BJ (cell line): Measurements from ENCODE around the gene URAD. TPM values are rescaled to one million over a fixed set of nuclear protein-coding genes. Genes with fewer than 3 reads are reported as not detected.

Experiments
- CTCF ChIA-PET: fragments of 350-600 bp; formaldehyde crosslinking; extraction: SDS; loops from one replicate; lab custom pipeline; 2021; ENCODE audit warnings: antibody characterized with exemption, inconsistent platforms; lab: Yijun Ruan, JAX
- POLR2A ChIA-PET: fragments of 300-600 bp; sonication (Branson Sonifier 250); formaldehyde crosslinking; extraction: SDS; loops from one replicate; lab custom pipeline; 2021; ENCODE audit warnings: antibody characterized with exemption; lab: Charles Lee
- DNase-seq: peaks from one replicate; pipeline ENCODE4 v3.0.0-alpha.2; 2011; ENCODE audit warnings: low read depth
- H3K27me3 ChIP-seq: 2 replicates; pipeline ENCODE4 v1.6.0; 2011; ENCODE audit warnings: low read length; ENCODE audit not compliant: control insufficient read depth, insufficient read depth
- H3K36me3 ChIP-seq: 2 replicates; pipeline ENCODE4 v1.5.1; 2011; ENCODE audit warnings: low read length; ENCODE audit not compliant: control insufficient read depth, insufficient read depth
- H3K4me3 ChIP-seq: 2 replicates; pipeline ENCODE4 v1.5.1; 2011; ENCODE audit warnings: low read depth, mild to moderate bottlenecking, control low read depth, low read length
- polyA plus RNA-seq: library from polyadenylated mRNA; depleted of rRNA; stranded (reverse); fragments of >200 nt; gene quantifications from 2 replicates; pipeline ENCODE4 v1.2.3, GENCODE V29; 2011
- TF ChIP-seq, protein P1 (sequence below): IDR thresholded peaks from 2 replicates; pipeline ENCODE4 v1.5.1; 2011; ENCODE audit warnings: low read depth, mild to moderate bottlenecking, control low read depth, inconsistent platforms, low read length, moderate library complexity; ENCODE audit not compliant: insufficient read depth

Gene URAD
- polyA plus RNA-seq, 1 experiment = not detected

GRCh38 chr13:28031896-28032288 is 43.4 kb upstream of the URAD start:
- Histone ChIP-seq H3K27me3 (peaks cover 3% of the 10 kb centered on the region; the same call in 1 of the 2 replicates), H3K4me3 (no peak overlapping the region), H3K36me3 (no peaks in the 10 kb centered on the region)
- POLR2A ChIA-PET = no interaction called here
- DNase-seq = no peak
- CTCF ChIA-PET = no interaction called here
- TF ChIP-seq, protein P1, sequence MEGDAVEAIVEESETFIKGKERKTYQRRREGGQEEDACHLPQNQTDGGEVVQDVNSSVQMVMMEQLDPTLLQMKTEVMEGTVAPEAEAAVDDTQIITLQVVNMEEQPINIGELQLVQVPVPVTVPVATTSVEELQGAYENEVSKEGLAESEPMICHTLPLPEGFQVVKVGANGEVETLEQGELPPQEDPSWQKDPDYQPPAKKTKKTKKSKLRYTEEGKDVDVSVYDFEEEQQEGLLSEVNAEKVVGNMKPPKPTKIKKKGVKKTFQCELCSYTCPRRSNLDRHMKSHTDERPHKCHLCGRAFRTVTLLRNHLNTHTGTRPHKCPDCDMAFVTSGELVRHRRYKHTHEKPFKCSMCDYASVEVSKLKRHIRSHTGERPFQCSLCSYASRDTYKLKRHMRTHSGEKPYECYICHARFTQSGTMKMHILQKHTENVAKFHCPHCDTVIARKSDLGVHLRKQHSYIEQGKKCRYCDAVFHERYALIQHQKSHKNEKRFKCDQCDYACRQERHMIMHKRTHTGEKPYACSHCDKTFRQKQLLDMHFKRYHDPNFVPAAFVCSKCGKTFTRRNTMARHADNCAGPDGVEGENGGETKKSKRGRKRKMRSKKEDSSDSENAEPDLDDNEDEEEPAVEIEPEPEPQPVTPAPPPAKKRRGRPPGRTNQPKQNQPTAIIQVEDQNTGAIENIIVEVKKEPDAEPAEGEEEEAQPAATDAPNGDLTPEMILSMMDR = no peak

DNA sequence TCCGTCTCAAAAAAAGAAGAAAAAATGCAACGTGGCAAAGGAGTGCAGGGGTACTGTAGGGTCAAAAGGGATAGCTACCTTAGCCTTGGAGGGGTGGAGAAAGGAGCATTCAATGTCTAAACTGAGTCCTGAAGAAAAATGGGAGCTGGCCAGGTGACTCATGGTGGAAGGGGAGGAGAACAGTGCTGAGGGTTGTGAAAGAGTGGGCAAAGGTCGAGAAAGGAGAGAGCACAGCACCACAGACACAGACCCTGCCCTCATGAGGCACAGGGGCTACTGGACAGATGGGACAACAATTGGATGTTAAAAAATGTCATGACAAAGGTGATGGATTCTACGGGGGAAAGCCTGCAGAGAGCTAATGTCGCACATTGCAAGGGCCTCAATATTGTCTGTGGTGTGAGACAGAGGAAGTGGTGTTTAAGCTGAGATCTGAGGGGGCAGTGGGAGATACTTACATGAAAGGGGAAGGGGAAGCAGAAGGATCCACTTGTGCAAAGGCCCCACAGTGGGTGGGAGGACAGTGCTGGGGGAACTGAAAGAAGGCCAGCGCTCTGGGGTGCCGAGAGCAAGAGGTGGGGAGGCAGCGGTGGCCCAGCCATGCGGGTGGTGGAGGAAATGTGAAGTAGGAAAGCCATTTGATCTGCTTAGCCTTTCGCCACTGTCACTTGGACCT is 42.9 kb upstream of the URAD start:
- Histone ChIP-seq H3K27me3 (peaks cover 3% of the 10 kb centered on the region; the same call in 1 of the 2 replicates), H3K36me3 (no peaks in the 10 kb centered on the region), H3K4me3 (no peak overlapping the region)
- POLR2A ChIA-PET = no interaction called here
- TF ChIP-seq, protein P1 = no peak
- no peak for DNase-seq
- CTCF ChIA-PET = no interaction called here

GRCh38 chr13:28027607-28028364 is 39.3 kb upstream of the URAD start:
- ChIA-PET POLR2A (no interaction called here), CTCF (interaction anchor here (0.8 kb wide), 1 partner anchor 9 kb away, joined by 3 read pairs; no protein-coding TSS in a partner anchor)
- no peak for DNase-seq
- Histone ChIP-seq H3K36me3 (no peaks in the 10 kb centered on the region), H3K27me3 (peaks cover 3% of the 10 kb centered on the region; the same call in 1 of the 2 replicates), H3K4me3 (no peak overlapping the region)
- TF ChIP-seq, protein P1 = no peak

DNA sequence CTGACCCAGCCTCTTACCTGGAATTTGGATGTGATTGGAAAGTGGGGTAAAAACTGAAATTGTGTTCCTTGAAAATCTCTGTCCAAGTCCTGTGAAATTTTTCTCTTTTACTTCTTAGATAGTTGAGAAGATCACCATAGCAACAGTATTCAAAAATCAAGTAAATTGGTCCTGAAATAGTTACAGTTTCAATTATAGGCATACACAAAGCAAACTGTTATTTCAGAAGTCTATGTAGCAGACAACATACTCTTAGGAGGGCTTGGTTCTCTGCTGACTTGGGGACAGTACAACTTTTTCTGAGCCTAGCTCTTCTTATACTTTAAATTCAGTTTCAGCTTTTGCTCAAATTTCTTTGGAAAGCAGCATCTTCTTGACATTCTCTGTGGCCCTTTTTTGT is 38.6 kb upstream of the URAD start:
- TF ChIP-seq, protein P1 = no peak
- no peak for DNase-seq
- Histone ChIP-seq H3K36me3 (no peaks in the 10 kb centered on the region), H3K4me3 (no peak overlapping the region), H3K27me3 (peaks cover 3% of the 10 kb centered on the region; the same call in 1 of the 2 replicates)
- POLR2A ChIA-PET = no interaction called here
- CTCF ChIA-PET = no interaction called here

GRCh38 chr13:28026508-28026907 is 38.0 kb upstream of the URAD start:
- ChIA-PET CTCF (no interaction called here), POLR2A (no interaction called here)
- no peak for DNase-seq
- TF ChIP-seq, protein P1 = no peak
- H3K4me3 ChIP-seq = no peak overlapping the region
- peaks cover 1% of the 10 kb centered on the region; the same call in 1 of the 2 replicates for H3K27me3 ChIP-seq
- H3K36me3 ChIP-seq = no peaks in the 10 kb centered on the region
